Activated naive CD8-positive, alpha-beta T cell treated with anti-CD3 and anti-CD28 coated beads, Interleukin-2, amount 10 ng/mL, durations not matched to agents 7 days and 5 days (primary cell): ENCODE data around the gene CIZ1. TPM values are rescaled to one million over a fixed set of nuclear protein-coding genes. Genes with fewer than 3 reads are reported as not detected.

Experiments used
- ATAC-seq: fragments of 150-1000 bp; cut with Tn5 transposase; one replicate; pipeline ENCODE4 v1.10.0; 2021; ENCODE audit warnings: low read depth, moderate library complexity
- POLR2A ChIA-PET: fragments of 350-600 bp; sonication (Branson Sonifier 250); formaldehyde crosslinking; loops from one replicate; lab custom pipeline; 2021; ENCODE audit warnings: antibody characterized with exemption; lab: Charles Lee
- DNase-seq: peaks from one replicate; pipeline ENCODE4 v3.0.0; 2021
- H3K27ac Mint-ChIP-seq: one replicate; pipeline ENCODE4 v1.8.0; 2022; ENCODE audit warnings: mild to moderate bottlenecking, mixed read lengths
- H3K27me3 Mint-ChIP-seq: one replicate; pipeline ENCODE4 v1.8.0; 2022; ENCODE audit warnings: mild to moderate bottlenecking, moderate library complexity, mixed read lengths
- H3K36me3 Mint-ChIP-seq: one replicate; pipeline ENCODE4 v1.8.0; 2021; ENCODE audit warnings: mild to moderate bottlenecking, mixed read lengths
- H3K4me1 Mint-ChIP-seq: one replicate; pipeline ENCODE4 v1.8.0; 2021; ENCODE audit warnings: mixed read lengths
- H3K4me3 Mint-ChIP-seq: one replicate; pipeline ENCODE4 v1.8.0; 2022; ENCODE audit warnings: mild to moderate bottlenecking, moderate library complexity, mixed read lengths
- H3K9me3 Mint-ChIP-seq: one replicate; pipeline ENCODE4 v1.8.0; 2021; ENCODE audit warnings: mixed read lengths
- total RNA-seq, 2 experiments: library from RNA; stranded (reverse); gene quantifications; one replicate each; pipeline ENCODE4 v1.2.3, GENCODE V29; 2021

CIZ1 gene
- total RNA-seq, 2 experiments from 2014 or later = 149 to 152 TPM

- Mint-ChIP-seq H3K4me1 (peaks cover 2% of the 10 kb centered on the region), H3K9me3 (peaks cover 2% of the 10 kb centered on the region), H3K36me3 (peaks cover 25% of the 10 kb centered on the region), H3K4me3 (no peak overlapping the region), H3K27me3 (no peaks in the 10 kb centered on the region), H3K27ac (no peak overlapping the region)
- ATAC-seq (no peak), DNase-seq (no peak)
- POLR2A ChIA-PET = no interaction called here
These were observed 15.6 kb downstream of the CIZ1 start for GRCh38 chr9:128175726-128176125.

GRCh38 chr9:128175102-128175563, 16.2 kb downstream of the CIZ1 start:
- no peak overlapping the region for H3K27ac Mint-ChIP-seq
- no peaks in the 10 kb centered on the region for H3K27me3 Mint-ChIP-seq
- POLR2A ChIA-PET = interaction anchor here (0.9 kb wide), 1 partner anchor 13 kb away, joined by 3 read pairs; no protein-coding TSS in a partner anchor
- H3K9me3 Mint-ChIP-seq = peaks cover 2% of the 10 kb centered on the region
- H3K4me1 Mint-ChIP-seq = peaks cover 2% of the 10 kb centered on the region
- no peak for DNase-seq
- no peak overlapping the region for H3K4me3 Mint-ChIP-seq
- ATAC-seq = no peak
- peaks cover 19% of the 10 kb centered on the region for H3K36me3 Mint-ChIP-seq

DNA sequence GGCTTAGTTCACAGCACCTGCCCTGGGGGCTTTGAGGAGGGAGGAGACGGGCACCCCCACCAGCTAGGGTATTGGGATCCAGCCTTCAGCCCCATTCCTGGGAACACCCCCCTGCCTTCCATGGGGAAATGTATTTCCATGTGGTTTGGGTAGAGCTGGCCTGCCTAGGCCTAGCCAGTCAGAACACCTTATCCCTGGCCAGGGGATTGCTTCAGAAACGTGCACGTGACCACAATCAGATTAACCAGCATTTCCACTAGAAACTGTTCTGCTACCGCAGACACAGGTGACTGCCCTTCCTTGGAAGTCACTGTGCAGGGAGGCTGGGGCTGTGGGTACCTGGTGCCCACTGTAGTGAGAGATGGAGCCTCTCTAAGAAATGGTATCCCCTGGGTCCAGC, 17.3 kb downstream of the CIZ1 start:
- Mint-ChIP-seq H3K4me3 (no peak overlapping the region), H3K27me3 (no peaks in the 10 kb centered on the region), H3K27ac (no peak overlapping the region), H3K9me3 (peaks cover 2% of the 10 kb centered on the region), H3K4me1 (peaks cover 4% of the 10 kb centered on the region), H3K36me3 (peaks cover 9% of the 10 kb centered on the region)
- DNase-seq (no peak), ATAC-seq (no peak)
- POLR2A ChIA-PET = no interaction called here

- H3K4me1 Mint-ChIP-seq = peaks cover 1% of the 10 kb centered on the region
These were observed 21.4 kb downstream of the CIZ1 start for GRCh38 chr9:128169925-128170324.

GRCh38 chr9:128169492-128169891, 21.9 kb downstream of the CIZ1 start:
- no peaks in the 10 kb centered on the region for H3K27me3 Mint-ChIP-seq
- no peak overlapping the region for H3K4me3 Mint-ChIP-seq
- POLR2A ChIA-PET = interaction anchor here (0.6 kb wide), 1 partner anchor 33 kb away, joined by 6 read pairs; no protein-coding TSS in a partner anchor
- no peaks in the 10 kb centered on the region for H3K9me3 Mint-ChIP-seq
- H3K4me1 Mint-ChIP-seq = peaks cover 1% of the 10 kb centered on the region
- H3K27ac Mint-ChIP-seq = peak overlapping the region; percentile 30
- ATAC-seq (no peak), DNase-seq (no peak)
- peaks cover 8% of the 10 kb centered on the region for H3K36me3 Mint-ChIP-seq

More at GRCh38 chr9:128169925-128170324, 21.4 kb downstream of the CIZ1 start:
- DNase-seq (no peak), ATAC-seq (no peak)
- Mint-ChIP-seq H3K9me3 (no peaks in the 10 kb centered on the region), H3K27me3 (no peaks in the 10 kb centered on the region), H3K27ac (no peak overlapping the region), H3K4me3 (no peak overlapping the region), H3K36me3 (peaks cover 8% of the 10 kb centered on the region)
- POLR2A ChIA-PET = interaction anchor here (0.6 kb wide), 1 partner anchor 33 kb away, joined by 6 read pairs; no protein-coding TSS in a partner anchor

GRCh38 chr9:128168731-128169308, 22.6 kb downstream of the CIZ1 start:
- ATAC-seq = no peak
- no peak for DNase-seq
- Mint-ChIP-seq H3K4me1 (peaks cover 1% of the 10 kb centered on the region), H3K27ac (no peak overlapping the region), H3K36me3 (peaks cover 8% of the 10 kb centered on the region), H3K9me3 (no peaks in the 10 kb centered on the region), H3K4me3 (no peak overlapping the region), H3K27me3 (no peaks in the 10 kb centered on the region)
- POLR2A ChIA-PET = interaction anchor here (1.2 kb wide), 1 partner anchor 22 kb away, joined by 3 read pairs; no protein-coding TSS in a partner anchor

DNA sequence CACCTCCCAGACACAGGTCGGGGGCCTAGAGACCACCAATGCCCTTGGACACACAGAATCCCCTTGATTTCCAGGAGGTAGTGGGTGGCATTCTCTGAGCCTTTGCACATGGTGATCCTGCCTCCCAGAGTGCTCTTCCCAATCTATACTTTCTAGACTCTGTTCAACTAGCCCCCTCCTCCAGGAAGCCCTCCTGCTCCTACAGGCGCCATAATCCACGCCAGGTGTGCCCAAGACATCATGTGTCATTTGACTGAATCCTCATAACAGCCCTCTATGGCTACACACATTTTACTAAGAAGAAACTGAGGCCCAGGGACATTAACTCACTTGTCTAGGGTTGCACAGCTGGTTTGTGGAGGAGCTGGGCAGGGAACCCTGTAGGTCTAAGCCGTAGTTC, 24.2 kb downstream of the CIZ1 start:
- H3K4me1 Mint-ChIP-seq = peaks cover 5% of the 10 kb centered on the region
- H3K27me3 Mint-ChIP-seq = no peaks in the 10 kb centered on the region
- ATAC-seq (no peak), DNase-seq (no peak)
- H3K4me3 Mint-ChIP-seq = no peak overlapping the region
- H3K36me3 Mint-ChIP-seq = peaks cover 12% of the 10 kb centered on the region
- H3K9me3 Mint-ChIP-seq = no peaks in the 10 kb centered on the region
- peak overlapping the region; percentile 35 for H3K27ac Mint-ChIP-seq
- POLR2A ChIA-PET = no interaction called here

- Mint-ChIP-seq H3K4me1 (peaks cover 7% of the 10 kb centered on the region), H3K27me3 (no peaks in the 10 kb centered on the region), H3K9me3 (no peaks in the 10 kb centered on the region), H3K36me3 (peaks cover 12% of the 10 kb centered on the region), H3K4me3 (no peak overlapping the region), H3K27ac (no peak overlapping the region)
- POLR2A ChIA-PET = no interaction called here
- DNase-seq = no peak
- no peak for ATAC-seq
These were observed 25.2 kb downstream of the CIZ1 start for GRCh38 chr9:128166169-128166568.

- ATAC-seq (no peak), DNase-seq (no peak)
- H3K27me3 Mint-ChIP-seq = no peaks in the 10 kb centered on the region
- POLR2A ChIA-PET = no interaction called here
- H3K36me3 Mint-ChIP-seq = peaks cover 11% of the 10 kb centered on the region
- H3K9me3 Mint-ChIP-seq = no peaks in the 10 kb centered on the region
- peaks cover 13% of the 10 kb centered on the region for H3K4me1 Mint-ChIP-seq
- no peak overlapping the region for H3K4me3 Mint-ChIP-seq
- H3K27ac Mint-ChIP-seq = no peak overlapping the region
These were observed 27.0 kb downstream of the CIZ1 start for GRCh38 chr9:128164307-128164885.

DNA sequence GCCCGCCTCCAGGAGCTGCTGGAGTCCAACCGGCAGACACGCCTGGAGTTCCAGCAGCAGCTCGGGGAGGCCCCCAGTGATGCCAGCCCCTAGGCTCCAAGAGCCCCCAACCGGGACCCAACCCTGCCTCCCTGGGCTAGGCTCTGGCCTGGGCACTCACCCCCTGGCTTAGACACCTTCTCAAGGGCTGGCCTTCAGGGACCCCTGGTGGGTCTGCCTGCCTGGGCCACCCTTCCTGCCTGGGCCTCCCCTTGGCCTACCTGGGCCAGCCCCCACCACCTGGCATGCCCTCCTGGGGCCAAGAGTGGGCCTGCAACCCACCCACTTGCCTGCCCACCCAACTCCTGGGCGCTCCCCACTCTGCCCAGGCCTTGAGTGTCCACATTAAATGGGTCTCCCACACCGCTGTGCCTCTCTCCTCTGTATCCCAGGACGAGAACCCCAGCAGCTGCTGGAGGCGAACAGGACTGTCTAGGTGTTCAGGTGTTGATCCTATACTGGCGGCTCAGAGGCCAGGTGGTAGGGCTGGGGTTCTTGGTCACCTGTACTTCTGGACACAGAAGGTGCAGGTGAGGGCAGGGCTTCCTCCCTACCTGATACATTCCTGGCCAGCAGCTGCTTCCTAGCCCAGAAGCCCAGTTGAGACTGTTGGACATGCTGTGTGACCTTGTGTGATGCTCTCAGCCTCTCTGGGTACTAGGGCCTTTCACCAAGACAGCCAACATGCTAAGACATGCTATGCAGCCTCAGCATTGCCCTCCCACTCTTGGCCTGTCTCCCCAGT, 27.7 kb downstream of the CIZ1 start:
- Mint-ChIP-seq H3K4me1 (peaks cover 15% of the 10 kb centered on the region), H3K4me3 (no peak overlapping the region), H3K27ac (no peak overlapping the region), H3K9me3 (no peaks in the 10 kb centered on the region), H3K27me3 (no peaks in the 10 kb centered on the region), H3K36me3 (peaks cover 8% of the 10 kb centered on the region)
- no peak for ATAC-seq
- no peak for DNase-seq
- POLR2A ChIA-PET = no interaction called here

DNA sequence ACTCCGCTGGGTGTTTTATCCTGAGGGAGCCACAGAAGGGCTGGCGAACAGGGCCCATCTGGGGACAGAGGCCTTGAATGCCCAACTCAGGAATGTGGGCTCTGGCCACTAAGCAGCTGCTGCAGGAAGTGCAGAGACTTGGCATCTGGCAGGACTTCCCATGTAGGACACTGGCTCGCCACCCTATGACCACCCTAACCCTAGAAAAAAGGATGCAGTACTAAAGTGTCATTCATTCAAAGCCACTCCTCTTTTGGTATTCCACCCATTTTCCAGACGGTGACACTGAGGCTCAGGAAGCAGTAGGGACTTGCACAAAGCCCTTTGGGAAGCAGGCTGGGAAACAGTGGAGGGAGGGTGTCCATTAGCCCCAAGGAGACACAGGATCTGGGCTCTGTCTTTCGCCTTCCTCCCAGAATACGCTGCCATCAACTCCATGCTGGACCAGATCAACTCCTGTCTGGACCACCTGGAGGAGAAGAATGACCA, 28.3 kb downstream of the CIZ1 start:
- Mint-ChIP-seq H3K36me3 (peaks cover 6% of the 10 kb centered on the region), H3K4me3 (no peak overlapping the region), H3K27me3 (no peaks in the 10 kb centered on the region), H3K9me3 (no peaks in the 10 kb centered on the region), H3K27ac (no peak overlapping the region), H3K4me1 (peaks cover 15% of the 10 kb centered on the region)
- ATAC-seq (no peak), DNase-seq (no peak)
- POLR2A ChIA-PET = no interaction called here

DNA sequence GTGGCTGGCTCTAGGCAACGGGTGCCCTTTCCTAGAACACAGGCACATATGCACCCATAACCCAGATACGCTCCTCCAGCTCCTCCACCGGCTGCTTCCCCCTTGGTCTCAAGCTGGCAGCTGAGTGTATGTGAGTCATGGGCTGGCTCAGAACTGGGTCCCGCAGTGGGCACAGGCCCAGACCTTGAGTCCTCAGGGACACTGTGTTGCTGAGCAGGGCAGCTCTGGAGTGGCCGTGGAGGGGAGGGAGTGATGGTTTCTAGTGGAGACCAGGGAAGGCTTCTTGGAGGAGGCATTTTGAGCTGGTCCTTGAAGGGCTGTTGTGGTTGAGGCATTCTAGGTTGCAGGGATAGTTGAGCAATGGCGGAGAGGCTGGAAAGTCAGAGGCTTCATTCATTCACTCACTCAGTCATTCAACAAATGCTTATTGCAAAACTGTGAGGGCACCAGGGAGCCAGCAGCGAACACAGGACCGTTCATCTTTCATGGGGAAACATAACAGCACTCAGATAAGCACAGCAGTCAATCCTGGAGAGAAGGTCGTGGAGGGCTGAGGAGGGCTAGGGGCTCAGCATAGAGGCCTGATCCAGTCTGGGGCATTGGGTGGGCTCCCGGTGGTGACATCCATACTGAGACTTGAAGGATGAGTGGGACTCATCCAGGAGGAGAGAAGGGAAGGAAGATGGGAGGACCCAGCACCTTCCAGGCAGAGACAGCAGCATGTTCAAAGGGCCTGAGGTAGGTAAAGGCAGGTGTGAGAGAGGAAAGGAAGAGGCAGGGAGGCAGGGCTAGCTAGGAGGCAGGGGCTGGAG, 29.0 kb downstream of the CIZ1 start:
- peak overlapping the region; percentile 18 for H3K4me3 Mint-ChIP-seq
- POLR2A ChIA-PET = interaction anchor here (0.6 to 0.9 kb wide), 2 partner anchors 13 to 20 kb away, joined by 3 read pairs; no protein-coding TSS in a partner anchor
- no peaks in the 10 kb centered on the region for H3K9me3 Mint-ChIP-seq
- H3K27ac Mint-ChIP-seq = peak overlapping the region; percentile 25
- DNase-seq (no peak), ATAC-seq (no peak)
- no peaks in the 10 kb centered on the region for H3K27me3 Mint-ChIP-seq
- peaks cover 15% of the 10 kb centered on the region for H3K4me1 Mint-ChIP-seq
- H3K36me3 Mint-ChIP-seq = peaks cover 6% of the 10 kb centered on the region
